GM06990 (cell line): ENCODE data around the gene ALDH4A1.

Experiments
- DNase-seq: peaks from one replicate; pipeline ENCODE4 v3.0.0-alpha.2; 2011; ENCODE audit not compliant: insufficient read length; ENCODE audit errors: extremely low read depth
- H3K27me3 ChIP-seq: replicated peaks from 2 replicates; pipeline ENCODE4 v1.6.0; 2011; ENCODE audit warnings: low read length; ENCODE audit not compliant: control insufficient read depth, insufficient read depth
- H3K36me3 ChIP-seq: 2 replicates; pipeline ENCODE4 v1.5.1; 2011; ENCODE audit warnings: low read length; ENCODE audit not compliant: control insufficient read depth, insufficient read depth
- H3K4me3 ChIP-seq: replicated peaks from 2 replicates; pipeline ENCODE4 v1.5.1; 2011; ENCODE audit warnings: low read depth, mild to moderate bottlenecking, control low read depth, low read length
- CTCF ChIP-seq: IDR thresholded peaks from 2 replicates; pipeline ENCODE4 v1.5.1; 2011; ENCODE audit warnings: low read length, control low read depth, mild to moderate bottlenecking, inconsistent platforms; ENCODE audit not compliant: insufficient read depth, poor library complexity, severe bottlenecking

ALDH4A1 gene

GRCh38 chr1:18940303-18941020 lies 38.1 kb upstream of the ALDH4A1 start:
- no peak for DNase-seq
- no peaks in the 10 kb centered on the region for H3K36me3 ChIP-seq
- no peaks in the 10 kb centered on the region for H3K27me3 ChIP-seq
- H3K4me3 ChIP-seq = no peak overlapping the region
- TF ChIP-seq CTCF = no peak

- no peak overlapping the region for H3K4me3 ChIP-seq
- DNase-seq = no peak
- no peak for TF ChIP-seq CTCF
- H3K36me3 ChIP-seq = no peaks in the 10 kb centered on the region
- no peaks in the 10 kb centered on the region for H3K27me3 ChIP-seq
Measured at GRCh38 chr1:18939398-18940302, 37.3 kb upstream of the ALDH4A1 start.

- no peaks in the 10 kb centered on the region for H3K36me3 ChIP-seq
- no peak for TF ChIP-seq CTCF
- H3K27me3 ChIP-seq = no peaks in the 10 kb centered on the region
- no peak overlapping the region for H3K4me3 ChIP-seq
- no peak for DNase-seq
Measured at GRCh38 chr1:18938707-18939070, 36.3 kb upstream of the ALDH4A1 start.

- H3K36me3 ChIP-seq = no peaks in the 10 kb centered on the region
- H3K27me3 ChIP-seq = no peaks in the 10 kb centered on the region
- no peak for DNase-seq
- TF ChIP-seq CTCF = no peak
- H3K4me3 ChIP-seq = no peak overlapping the region
Measured at GRCh38 chr1:18938008-18938706, 35.8 kb upstream of the ALDH4A1 start.

GRCh38 chr1:18937539-18937938 lies 35.2 kb upstream of the ALDH4A1 start:
- no peaks in the 10 kb centered on the region for H3K36me3 ChIP-seq
- H3K27me3 ChIP-seq = no peaks in the 10 kb centered on the region
- no peak for DNase-seq
- no peak for TF ChIP-seq CTCF
- no peak overlapping the region for H3K4me3 ChIP-seq
